Measurements from ENCODE around the gene ANKRD11. TPM values are rescaled to one million over a fixed set of nuclear protein-coding genes. Genes with fewer than 3 reads are reported as not detected.

ANKRD11 gene
- total RNA-seq, 1 experiment from 2014 or later, result 116 TPM

DNA sequence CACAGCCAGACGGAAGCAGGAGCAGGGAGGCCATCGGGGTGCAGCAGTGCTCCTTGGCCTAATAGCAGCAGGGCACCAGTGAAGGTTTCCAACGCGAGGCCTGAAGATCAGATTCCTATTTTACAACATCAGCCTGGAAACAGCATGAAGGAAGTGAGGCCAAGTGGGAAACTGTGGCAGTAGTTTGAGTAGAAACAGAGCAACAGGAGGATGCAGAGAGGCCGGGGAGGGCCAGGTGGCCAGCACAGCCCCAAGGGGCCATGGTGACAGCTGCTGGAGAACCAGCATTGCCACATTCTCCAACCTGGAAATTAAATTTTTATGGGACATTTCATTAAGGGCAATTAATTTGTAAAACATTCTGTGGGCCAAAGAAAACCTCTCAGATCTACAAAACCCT is 3.4 kb upstream of the ANKRD11 start:
- peak overlapping the region; percentile 84; the same call in 1 of the 2 replicates for H3K27ac ChIP-seq
- peaks cover 35% of the 10 kb centered on the region for H3K4me1 ChIP-seq
- H3K36me3 ChIP-seq, result no peaks in the 10 kb centered on the region
- DNase-seq, result peak in 1 of 2 experiments; percentile 67
- H3K4me3 ChIP-seq, result no peak overlapping the region
- no peaks in the 10 kb centered on the region for H3K27me3 ChIP-seq
- no peaks in the 10 kb centered on the region for H3K9me3 ChIP-seq (replicated peaks)

DNA sequence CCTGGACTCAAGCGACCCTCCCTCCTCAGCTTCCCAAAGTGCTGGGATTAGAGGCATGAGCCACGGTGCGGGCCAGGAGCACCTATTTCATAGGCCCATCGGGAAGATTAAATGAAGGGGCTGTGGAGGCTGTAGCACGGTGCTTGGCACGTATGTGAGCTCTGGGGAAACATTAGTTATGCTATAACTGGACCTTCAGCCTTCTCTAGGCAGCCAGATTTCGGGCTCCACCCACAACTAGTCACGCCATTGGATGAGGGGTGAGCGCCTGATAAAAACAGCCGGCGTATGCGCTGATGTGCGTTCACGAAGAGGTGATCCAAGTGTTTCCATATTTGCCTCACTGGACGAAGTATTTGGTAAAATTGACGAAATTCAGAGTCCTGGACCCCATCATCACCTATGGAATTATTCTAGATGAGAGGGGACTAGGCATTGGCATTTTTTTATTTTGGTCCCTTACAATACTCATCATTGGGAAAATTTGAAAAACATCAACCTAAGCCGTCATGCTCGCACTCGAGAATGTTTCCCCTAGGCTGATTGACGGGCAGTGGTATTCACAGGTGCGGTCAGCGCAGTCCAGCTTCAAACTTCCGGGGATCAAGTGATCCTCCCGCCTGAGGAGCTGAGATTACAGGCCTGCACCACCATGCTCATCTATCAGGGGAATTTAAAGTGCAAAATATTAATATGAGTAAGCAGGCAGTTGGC is 1.8 kb upstream of the ANKRD11 start:
- peak overlapping the region; percentile 88 for H3K4me3 ChIP-seq
- H3K36me3 ChIP-seq, result peaks cover 2% of the 10 kb centered on the region; the same call in 1 of the 2 replicates
- H3K27me3 ChIP-seq, result no peaks in the 10 kb centered on the region
- H3K4me1 ChIP-seq, result peaks cover 42% of the 10 kb centered on the region
- peak; percentile 89 to 95 for DNase-seq
- no peaks in the 10 kb centered on the region for H3K9me3 ChIP-seq (replicated peaks)
- peak overlapping the region; percentile 84 for H3K27ac ChIP-seq

DNA sequence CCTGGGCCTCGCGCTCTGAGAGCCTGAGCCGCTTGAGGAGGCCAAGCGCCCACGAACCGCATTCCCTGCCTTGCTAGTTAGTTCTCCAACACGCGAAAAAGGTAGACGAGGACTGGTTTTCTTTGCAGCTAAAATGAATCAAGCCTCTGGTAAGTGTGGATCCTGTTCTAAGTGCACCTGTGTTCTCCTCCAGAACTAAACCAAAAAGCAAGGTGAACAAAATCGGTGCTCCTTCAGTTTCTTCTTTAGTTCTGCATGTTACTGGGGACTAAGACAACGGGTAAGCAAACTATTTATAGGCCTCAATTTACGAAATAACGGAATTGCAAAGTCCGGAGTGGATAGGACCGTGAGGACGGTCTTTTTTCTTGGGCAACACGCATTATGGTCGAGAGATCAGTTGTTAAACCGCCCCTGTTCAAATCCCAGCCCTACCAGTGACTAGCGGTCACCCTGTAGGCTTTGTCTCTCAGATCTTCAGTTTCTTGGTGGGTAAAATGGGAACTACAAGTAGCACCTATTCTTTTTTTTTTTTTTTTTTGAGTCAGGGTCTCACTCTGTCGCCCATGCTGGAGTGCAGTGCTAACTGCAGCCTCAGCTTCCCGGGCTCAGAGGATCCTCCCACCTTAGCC is 993 bp upstream of the ANKRD11 start:
- DNase-seq, result no peak
- H3K4me1 ChIP-seq, result peaks cover 48% of the 10 kb centered on the region
- peaks cover 3% of the 10 kb centered on the region; the same call in 1 of the 2 replicates for H3K36me3 ChIP-seq
- H3K9me3 ChIP-seq (replicated peaks), result no peaks in the 10 kb centered on the region
- no peaks in the 10 kb centered on the region for H3K27me3 ChIP-seq
- peak overlapping the region; percentile 84 for H3K27ac ChIP-seq
- peak overlapping the region; percentile 88 for H3K4me3 ChIP-seq

DNA sequence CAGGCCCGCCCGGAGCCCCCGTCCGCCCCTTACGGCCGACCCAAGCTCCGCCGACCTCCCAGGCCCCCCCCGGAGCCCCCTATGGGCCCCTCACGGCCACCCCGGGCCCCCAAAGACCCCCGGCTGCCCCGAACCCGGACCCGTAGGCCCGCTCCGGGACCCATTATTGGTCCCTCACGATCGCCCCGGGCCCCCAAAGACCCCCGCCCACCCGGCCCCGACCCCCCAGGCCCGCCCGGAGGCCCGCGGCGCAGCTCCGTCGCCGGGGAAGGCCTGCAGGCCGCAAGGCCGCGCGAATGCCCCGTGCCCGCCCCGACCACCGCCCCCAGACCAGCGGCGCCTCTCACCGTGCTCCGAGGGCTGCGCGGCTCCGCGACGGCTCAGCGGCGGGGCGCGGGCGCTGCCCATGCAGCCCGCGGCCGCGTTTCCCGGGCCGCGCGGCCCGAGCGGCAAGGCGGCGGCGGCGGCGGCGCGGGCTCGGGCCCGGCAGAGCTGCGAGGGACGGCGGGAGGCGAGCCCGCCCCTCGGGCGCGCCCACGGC is 393 bp downstream of the ANKRD11 start:
- no peak for DNase-seq
- Histone ChIP-seq H3K36me3 (peaks cover 3% of the 10 kb centered on the region; the same call in 1 of the 2 replicates), H3K4me3 (peak overlapping the region; percentile 88), H3K9me3 (replicated peaks) (no peaks in the 10 kb centered on the region), H3K4me1 (peaks cover 58% of the 10 kb centered on the region), H3K27ac (no peak overlapping the region), H3K27me3 (no peaks in the 10 kb centered on the region)

DNA sequence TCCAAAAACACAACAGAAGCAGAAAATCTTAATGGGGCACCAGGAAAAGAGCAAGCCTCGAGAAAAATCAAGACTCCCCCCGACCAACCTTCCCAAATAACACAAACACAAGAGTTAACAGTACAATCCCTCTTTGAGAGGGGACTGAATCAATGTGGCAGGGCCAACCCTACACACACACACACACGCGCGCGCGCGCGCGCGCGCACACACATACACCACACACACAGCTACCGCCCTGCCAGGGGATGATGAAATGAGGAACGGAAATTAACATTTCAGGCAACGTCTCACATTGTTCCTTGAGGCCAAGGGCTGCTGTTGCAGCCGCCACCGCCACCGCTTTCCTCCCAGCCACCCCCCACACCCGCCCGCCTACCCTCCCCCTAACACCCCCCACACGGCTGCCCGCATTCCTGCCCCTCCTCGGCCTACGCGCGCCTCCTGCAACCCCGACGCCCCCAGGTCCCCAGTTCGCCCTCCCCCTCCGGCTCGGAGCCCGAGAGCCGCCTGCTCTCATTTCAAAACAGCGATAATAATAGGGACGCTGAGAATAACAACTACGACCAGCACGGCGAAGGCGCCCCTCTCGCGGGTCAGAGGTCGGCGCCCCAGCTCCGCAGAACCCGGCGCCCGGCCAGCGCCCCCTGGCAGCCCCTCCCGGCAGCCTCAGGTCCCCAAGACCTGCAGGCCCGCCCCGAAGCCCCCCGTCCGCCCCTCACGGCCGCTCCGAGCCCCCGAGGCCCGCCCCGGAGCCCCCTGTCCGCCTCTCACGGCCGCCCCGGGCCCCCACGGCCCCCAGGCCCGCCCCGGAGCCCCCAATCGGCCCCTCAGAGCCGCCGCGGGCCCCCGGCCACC is 1.1 kb downstream of the ANKRD11 start:
- Histone ChIP-seq H3K27me3 (no peaks in the 10 kb centered on the region), H3K27ac (peak overlapping the region; percentile 50), H3K4me1 (peaks cover 60% of the 10 kb centered on the region), H3K9me3 (replicated peaks) (no peaks in the 10 kb centered on the region), H3K36me3 (peaks cover 3% of the 10 kb centered on the region; the same call in 1 of the 2 replicates), H3K4me3 (peak overlapping the region; percentile 88)
- DNase-seq, result peak; percentile 85 to 89

DNA sequence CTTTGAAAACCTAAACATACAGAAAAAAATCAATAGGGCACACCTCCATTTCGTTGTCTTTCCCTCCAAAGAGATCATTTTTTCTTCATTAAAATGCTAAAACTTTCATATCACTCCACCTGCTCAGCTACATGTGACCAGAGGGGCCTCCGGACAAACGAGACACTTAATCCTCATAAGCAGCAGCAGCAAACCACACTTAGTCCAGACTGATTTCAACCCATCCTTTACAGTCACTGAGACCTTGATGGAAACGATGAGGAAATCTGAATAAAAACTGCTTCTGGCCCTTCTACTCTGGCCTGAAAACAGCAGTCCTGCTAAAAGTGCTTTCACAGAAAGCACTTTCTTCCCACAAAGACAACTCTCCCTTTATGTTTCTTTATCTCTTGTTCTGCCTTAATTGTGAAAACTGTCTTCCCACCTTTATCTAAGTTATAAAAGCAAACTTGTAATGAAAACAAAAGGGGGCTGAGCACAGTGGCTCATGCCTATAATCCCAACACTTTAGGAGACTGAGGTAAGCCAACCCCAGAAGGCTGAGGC is 4.6 kb downstream of the ANKRD11 start:
- no peaks in the 10 kb centered on the region for H3K27me3 ChIP-seq
- peak in 1 of 2 experiments; percentile 74 for DNase-seq
- no peak overlapping the region for H3K4me3 ChIP-seq
- peak overlapping the region; percentile 10 for H3K27ac ChIP-seq
- H3K36me3 ChIP-seq, result peaks cover 6% of the 10 kb centered on the region
- peaks cover 68% of the 10 kb centered on the region for H3K4me1 ChIP-seq
- no peaks in the 10 kb centered on the region for H3K9me3 ChIP-seq (replicated peaks)

DNA sequence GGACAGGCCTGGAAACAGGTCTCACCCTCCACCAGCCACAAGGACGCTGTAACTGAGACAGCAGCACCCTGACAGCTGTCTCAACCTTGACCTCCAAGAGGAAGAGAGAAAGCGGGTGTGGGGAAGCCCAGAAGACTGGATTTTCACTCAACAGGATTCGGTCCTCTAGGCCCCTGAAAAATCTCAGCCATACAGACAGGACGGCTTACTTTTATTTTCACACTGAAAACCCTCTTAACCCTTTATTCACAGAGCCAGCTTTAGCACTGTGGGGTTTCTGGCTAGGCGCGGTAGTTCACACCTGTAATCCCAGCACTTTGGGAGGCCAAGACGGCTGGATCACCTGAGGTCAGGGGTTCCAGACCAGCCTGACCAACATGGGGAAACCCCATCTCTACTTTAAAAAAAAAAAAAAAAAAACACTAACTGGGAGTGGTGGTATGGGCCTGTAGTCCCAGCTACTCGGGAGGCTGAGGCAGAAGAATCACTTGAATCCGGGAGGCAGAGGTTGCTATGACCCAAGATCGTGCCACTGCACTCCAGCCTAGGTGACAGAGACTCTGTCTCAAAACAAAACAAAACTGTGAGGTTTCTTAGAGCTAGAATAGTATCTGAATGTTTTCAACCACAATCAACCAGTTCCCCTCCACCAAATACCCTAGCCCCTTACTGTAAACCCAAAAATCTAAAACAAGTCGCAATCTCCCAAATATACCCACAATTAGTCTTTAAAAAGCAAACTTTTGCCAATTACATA is 5.3 kb downstream of the ANKRD11 start:
- no peaks in the 10 kb centered on the region for H3K27me3 ChIP-seq
- H3K4me1 ChIP-seq, result peaks cover 68% of the 10 kb centered on the region
- no peak overlapping the region for H3K4me3 ChIP-seq
- H3K27ac ChIP-seq, result peak overlapping the region; percentile 10; the same call in 1 of the 2 replicates
- no peaks in the 10 kb centered on the region for H3K9me3 ChIP-seq (replicated peaks)
- H3K36me3 ChIP-seq, result peaks cover 6% of the 10 kb centered on the region
- peak; percentile 78 to 90 for DNase-seq

DNA sequence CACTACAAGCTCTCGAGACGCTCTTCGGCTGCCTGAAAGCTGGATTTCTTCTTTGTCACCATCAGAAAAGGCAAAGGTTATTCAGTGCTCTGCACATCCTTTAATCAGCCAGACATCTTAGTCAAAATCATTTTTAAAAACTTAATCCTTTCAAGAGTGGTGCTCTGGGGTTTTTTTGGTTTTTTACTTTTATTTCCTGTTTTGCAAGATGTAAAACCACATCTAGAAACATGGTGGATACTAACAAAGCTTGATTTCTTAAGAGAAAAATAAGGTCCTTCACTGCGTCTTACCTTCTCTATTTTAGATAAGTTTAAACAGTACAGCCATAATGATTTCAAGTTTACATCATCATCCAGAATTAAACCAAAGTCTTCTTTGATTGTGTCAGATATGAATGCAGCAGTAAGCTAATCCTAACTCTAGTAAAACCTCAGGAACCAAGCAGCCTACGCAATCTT is 6.3 kb downstream of the ANKRD11 start:
- no peaks in the 10 kb centered on the region for H3K27me3 ChIP-seq
- H3K36me3 ChIP-seq, result peaks cover 6% of the 10 kb centered on the region
- no peak for DNase-seq
- no peaks in the 10 kb centered on the region for H3K9me3 ChIP-seq (replicated peaks)
- no peak overlapping the region; the same call in 1 of the 2 replicates for H3K27ac ChIP-seq
- peaks cover 68% of the 10 kb centered on the region for H3K4me1 ChIP-seq
- no peak overlapping the region for H3K4me3 ChIP-seq

DNA sequence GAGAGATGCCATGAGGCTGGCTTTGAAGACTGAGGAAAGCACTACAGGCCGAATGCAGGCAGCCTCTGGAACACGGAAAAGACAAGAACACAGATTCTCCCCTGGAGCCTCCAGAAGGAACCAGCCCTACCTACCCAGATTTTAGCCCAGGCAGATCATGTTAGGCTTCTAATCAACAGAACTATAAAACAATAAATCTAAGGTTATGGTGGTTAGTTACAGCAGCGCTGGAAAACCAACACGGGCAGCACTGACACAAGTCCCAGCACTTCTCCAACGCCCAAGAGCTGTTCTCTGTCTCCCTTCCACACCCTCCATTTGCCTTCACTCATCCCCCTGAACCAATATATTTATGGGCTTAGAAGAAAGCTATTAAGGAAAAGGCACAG is 7.5 kb downstream of the ANKRD11 start:
- Histone ChIP-seq H3K27ac (no peak overlapping the region), H3K4me1 (peaks cover 67% of the 10 kb centered on the region), H3K9me3 (replicated peaks) (no peaks in the 10 kb centered on the region), H3K36me3 (peaks cover 6% of the 10 kb centered on the region), H3K27me3 (no peaks in the 10 kb centered on the region), H3K4me3 (no peak overlapping the region)
- no peak for DNase-seq

DNA sequence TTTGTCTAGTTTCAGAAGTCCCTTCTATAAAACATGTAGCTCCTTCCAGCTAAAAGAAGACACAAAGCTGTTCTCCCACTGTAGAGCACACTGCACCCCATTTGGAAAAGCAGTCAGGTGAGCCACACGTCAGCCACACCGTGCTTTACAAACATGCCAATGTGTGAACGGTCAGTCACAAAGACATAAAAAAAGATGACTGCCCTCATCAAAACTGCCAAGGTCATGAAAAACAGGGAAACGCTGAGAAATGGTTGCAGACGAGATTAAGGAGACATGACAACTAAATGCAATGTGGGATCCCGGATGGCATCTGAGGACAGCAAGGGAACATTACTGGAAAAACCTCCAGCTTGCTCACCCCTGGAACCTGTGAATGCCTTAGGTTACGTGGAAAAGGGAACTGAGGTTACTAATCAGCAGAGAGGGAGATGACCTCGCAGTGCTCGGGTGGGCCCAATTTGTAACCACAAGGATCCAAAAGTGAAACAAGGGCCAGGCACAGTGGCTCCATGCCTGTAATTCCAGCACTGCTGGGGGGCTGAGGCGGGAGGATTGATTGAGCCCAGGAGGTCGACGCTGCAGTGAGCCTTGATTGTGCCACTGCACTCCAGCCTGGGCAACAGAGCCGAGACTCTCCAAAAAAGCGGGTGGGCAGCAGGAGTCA is 8.1 kb downstream of the ANKRD11 start:
- Histone ChIP-seq H3K4me3 (no peak overlapping the region), H3K9me3 (replicated peaks) (no peaks in the 10 kb centered on the region), H3K4me1 (peaks cover 65% of the 10 kb centered on the region), H3K36me3 (peaks cover 5% of the 10 kb centered on the region), H3K27ac (no peak overlapping the region), H3K27me3 (no peaks in the 10 kb centered on the region)
- no peak for DNase-seq

DNA sequence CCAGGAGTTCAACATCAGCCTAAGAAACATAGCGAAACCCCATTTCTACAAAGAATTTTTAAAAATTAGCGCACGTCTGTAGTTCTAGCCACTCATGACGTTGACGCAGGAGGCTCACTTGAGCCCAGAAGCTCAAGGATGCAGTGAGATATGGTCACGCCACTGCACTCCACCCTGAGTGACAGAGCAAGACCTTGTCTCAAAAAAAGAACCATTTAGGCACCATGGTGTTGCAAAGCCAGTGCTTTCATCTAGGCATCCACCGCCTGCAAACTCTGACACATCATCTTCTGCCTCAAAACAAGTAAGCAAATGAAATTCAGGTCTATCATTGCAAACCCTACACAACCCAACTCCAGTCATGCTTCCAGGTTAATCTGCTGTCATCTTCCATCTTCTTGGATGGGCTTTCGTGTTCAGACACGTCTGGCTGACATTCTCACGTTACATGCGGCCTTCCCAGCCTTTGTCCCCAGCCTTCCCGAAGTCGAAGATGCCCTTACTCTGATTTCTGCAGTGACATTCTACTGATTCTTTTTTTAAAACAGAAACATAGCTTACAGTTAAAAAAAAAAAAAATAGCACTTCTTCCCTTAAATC is 8.9 kb downstream of the ANKRD11 start:
- no peak overlapping the region for H3K4me3 ChIP-seq
- DNase-seq, result peak in 1 of 2 experiments; percentile 34
- peaks cover 3% of the 10 kb centered on the region for H3K36me3 ChIP-seq
- H3K4me1 ChIP-seq, result peaks cover 58% of the 10 kb centered on the region
- H3K27me3 ChIP-seq, result no peaks in the 10 kb centered on the region
- no peaks in the 10 kb centered on the region for H3K9me3 ChIP-seq (replicated peaks)
- H3K27ac ChIP-seq, result no peak overlapping the region

DNA sequence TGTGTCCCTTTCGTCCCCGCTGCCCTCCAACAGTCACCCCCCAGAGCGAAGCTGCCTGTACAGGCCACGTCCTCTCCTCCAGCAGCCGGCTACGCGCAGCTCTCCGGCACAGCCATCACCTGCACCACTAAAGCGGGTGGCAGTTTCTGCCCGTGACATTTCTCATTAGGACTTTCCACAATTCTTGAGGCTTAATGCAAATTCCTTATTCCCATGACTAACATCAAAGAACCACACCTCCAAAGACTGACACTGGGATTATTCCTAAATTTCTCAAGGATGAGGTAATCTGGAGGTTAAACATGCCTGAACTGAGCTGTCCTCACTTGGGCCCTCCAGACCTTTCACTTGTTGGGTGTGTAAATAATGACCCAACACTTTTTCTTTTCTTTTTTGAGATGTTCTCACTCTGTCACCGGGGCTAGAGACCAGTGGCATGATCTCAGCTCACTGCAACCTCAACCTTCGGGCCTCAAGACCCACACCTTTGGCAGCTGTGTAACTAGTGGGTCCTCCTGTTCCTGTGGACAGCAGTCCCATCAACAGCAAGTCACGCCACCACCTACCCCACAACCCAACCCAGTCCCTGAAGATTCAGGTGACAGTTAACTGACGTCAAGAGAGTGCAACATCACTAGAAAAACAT is 11.7 kb downstream of the ANKRD11 start:
- peaks cover 32% of the 10 kb centered on the region for H3K4me1 ChIP-seq
- no peak overlapping the region for H3K4me3 ChIP-seq
- peaks cover 3% of the 10 kb centered on the region for H3K36me3 ChIP-seq
- H3K9me3 ChIP-seq (replicated peaks), result no peaks in the 10 kb centered on the region
- no peaks in the 10 kb centered on the region for H3K27me3 ChIP-seq
- peak; percentile 46 to 51 for DNase-seq
- peak overlapping the region; percentile 67 for H3K27ac ChIP-seq

All from SJCRH30 (cell line).